Measurements from ENCODE around the gene C19orf85.
"Not testable (repeated sequence)": the region's sequence is repeated elsewhere in the genome, so short reads cannot be mapped to it uniquely, and the experiment has no call there.

The C19orf85 gene

GRCh38 chr19:55464662-55465054 lies at the start of gene C19orf85:
TSS of gene C19orf85 (minus strand) at chr19:55464751. CDS start at chr19:55464554, 197 bp downstream.
- DNase-seq (ENCODE audit: low read depth in 2 of 2): no peak

DNA sequence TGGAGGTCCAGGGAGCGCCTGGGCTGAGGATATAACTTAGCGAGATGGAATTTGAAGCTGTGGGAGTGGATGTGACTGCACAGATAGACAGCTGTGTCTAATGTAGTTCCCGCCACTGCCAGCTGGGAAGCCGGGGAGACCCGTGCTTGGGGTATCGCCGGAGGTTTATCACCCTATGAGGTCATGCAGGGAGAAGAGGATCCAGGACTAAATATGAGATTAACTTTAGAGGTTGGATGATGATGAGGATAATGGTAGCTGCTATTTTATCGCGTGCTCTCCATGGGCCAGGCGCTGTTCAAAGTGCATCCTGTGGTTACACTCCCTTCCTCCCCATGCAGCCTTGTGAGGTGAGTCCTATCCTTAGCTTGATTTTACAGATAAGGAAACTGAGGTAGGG lies 43.6 kb upstream of the C19orf85 start:
- DNase-seq (ENCODE audit: low read depth in 2 of 2): no peak

DNA sequence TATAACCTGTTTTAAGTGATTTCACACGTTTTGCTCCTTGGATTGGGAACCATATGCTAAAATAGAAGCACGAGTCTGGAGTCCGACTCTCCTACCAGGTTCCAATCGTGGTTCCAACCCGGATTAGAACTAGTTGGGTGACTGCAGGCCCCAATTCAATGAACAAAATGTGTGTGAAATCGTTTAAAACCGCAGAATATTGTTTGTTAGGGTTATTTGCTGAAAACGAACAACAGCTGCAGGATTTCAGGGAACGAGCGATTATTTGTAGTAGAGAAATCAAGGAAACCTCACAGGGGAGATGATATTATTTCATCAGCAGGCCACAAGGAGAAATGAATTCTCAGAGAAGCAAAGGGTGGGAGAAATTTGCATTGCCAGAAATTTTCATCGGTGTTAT lies 40.4 kb upstream of the C19orf85 start:
- no peak for DNase-seq (ENCODE audit: low read depth in 2 of 2)

DNA sequence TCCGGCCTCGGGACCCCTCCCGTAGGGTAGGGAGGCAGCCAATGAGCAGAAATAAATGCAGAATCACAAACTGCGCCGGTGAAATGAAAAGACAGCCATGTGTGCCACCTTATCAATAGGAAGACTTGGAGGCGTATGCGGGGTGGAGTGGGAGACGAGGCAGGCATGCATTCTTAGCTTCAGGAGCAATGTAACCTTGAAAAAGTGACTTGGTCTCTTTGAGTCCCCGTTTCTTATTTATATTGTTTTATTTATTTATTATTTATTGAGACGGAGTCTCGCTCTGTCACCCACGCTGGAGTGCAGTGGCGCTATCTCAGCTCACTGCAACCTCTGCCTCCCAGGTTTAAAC lies 39.7 kb upstream of the C19orf85 start:
- DNase-seq (ENCODE audit: low read depth in 2 of 2): no peak

GRCh38 chr19:55503502-55504251 lies 39.1 kb upstream of the C19orf85 start:
- DNase-seq (ENCODE audit: low read depth in 2 of 2): peak; percentile 86 to 88

GRCh38 chr19:55503157-55503501 lies 38.6 kb upstream of the C19orf85 start:
- no peak for DNase-seq (ENCODE audit: low read depth in 2 of 2)

- DNase-seq (ENCODE audit: low read depth in 2 of 2): no peak
These were observed 37.8 kb upstream of the C19orf85 start for GRCh38 chr19:55502197-55502952.

GRCh38 chr19:55500368-55500952 lies 35.9 kb upstream of the C19orf85 start:
- no peak for DNase-seq (ENCODE audit: low read depth in 2 of 2)

GRCh38 chr19:55498246-55498840 lies 33.8 kb upstream of the C19orf85 start:
- no peak for DNase-seq (ENCODE audit: low read depth in 2 of 2)

GRCh38 chr19:55497763-55498162 lies 33.2 kb upstream of the C19orf85 start:
- no peak for DNase-seq (ENCODE audit: low read depth in 2 of 2)

GRCh38 chr19:55496820-55497219 lies 32.3 kb upstream of the C19orf85 start:
- DNase-seq (ENCODE audit: low read depth in 2 of 2): not testable (repeated sequence)

- no peak for DNase-seq (ENCODE audit: low read depth in 2 of 2)
These were observed 31.2 kb upstream of the C19orf85 start for GRCh38 chr19:55495646-55496349.

GRCh38 chr19:55494172-55494761 lies 29.7 kb upstream of the C19orf85 start:
- no peak for DNase-seq (ENCODE audit: low read depth in 2 of 2)

- no peak for DNase-seq (ENCODE audit: low read depth in 2 of 2)
These were observed 29.2 kb upstream of the C19orf85 start for GRCh38 chr19:55493645-55494171.

- DNase-seq (ENCODE audit: low read depth in 2 of 2): no peak
These were observed 28.6 kb upstream of the C19orf85 start for GRCh38 chr19:55493052-55493644.

DNA sequence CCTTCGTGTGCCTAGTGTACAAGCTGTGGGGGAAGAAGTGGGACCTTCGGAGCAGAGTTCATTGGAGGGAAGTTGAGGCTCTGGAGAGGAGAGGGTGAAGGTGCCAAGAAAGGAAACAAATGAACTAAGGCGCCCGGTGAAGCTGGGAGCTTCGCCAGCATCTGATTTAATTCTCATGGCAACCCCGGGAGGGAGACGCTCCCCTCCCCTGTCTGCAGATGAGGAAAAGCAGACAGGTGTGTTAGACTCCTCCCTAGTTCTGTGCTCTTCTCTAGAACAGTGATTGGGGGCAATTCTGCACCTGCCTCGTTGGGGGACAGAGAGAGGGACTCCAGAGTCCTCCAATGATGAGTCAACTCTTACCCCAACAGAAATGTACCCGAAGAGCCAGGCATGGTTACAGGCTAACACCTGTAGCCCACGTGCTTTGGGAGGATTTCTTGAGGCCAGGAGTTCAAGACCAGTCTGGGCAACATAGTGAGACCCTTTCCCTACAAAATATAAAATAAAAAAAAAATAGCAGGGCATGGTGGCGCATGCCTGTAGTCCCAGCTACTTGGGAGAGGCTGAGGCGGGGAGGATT lies 27.9 kb upstream of the C19orf85 start:
- no peak for DNase-seq (ENCODE audit: low read depth in 2 of 2)

DNA sequence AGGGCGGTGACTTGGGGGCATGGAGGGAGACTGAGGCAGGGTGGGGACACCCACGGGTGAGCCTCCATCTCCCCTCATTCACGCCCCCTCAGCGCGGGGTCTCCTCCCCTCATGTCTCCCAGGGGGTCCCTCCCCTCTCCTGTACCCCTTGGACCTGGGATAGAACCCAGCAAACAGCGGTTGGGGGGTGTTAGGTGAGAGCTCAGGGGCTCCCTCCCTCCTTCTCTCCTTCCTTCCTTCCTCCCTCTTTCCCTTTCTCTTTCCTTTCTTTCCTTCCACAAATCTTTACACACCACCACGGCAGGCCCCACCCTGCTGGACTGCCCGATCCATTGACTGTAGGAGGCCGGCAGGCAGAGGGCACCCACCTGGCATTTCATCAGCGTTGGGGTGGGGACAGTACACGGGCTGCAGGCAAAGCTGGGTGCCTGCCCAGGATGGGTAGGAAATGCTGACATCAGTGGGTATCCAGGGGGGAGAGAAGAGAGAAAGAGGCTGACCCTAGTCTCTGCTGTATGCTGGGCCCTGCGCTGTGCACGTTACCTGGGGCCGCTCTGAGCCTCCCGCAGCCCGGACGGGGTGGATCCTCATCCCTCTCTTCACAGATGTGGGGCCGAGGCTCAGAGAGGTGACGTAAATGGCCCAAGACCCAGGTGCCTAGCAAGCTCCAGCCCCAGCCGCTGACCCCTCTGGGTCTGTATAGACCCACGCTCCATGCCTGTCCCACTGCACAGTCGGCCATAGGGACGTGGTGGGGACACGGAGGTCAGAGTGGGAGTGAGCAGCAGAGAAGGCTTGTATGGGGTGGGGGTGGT lies 27.2 kb upstream of the C19orf85 start:
- DNase-seq (ENCODE audit: low read depth in 2 of 2): no peak

DNA sequence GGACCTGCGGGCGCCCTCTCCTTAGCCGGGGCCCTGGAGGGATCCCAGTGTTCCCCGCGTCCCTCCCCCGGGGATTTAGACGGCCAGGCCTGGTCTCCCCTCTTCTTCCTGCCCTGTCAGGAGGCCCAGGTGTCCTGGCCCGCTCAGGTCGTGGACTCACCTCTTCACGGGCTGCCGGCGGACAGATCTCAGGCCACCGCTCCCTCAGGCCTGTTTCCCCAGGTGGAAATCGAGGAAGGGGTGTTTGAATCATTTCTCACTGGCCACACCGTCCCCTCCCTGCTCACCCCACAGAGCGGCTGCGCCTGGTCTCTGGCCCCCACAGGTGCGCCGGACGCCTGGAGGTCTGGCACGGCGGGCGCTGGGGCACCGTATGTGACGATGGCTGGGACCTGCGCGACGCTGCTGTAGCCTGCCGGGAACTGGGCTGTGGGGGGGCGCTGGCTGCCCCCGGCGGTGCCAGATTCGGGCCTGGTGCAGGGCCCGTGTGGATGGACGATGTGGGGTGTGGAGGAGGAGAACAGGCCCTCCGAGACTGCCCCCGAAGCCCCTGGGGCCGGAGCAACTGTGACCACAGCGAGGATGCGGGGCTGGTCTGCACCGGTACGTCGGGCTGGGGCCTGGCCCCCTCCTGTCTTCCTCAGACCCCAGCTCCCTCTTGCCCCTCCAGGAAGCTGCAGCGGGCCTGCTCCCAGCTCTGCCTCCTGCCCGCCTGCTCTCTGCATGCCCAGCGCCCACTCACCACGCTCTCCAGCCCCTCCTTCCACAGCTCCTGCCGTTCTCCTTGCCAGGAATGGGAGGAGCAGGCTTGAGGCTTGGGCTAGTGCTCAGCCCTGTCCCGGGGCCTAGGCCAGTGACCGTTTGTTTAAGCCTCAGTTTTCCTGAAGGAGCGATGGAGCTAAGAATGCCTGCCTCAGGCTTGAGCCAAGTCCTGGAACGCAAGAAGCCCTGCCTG lies 26.2 kb upstream of the C19orf85 start:
- no peak for DNase-seq (ENCODE audit: low read depth in 2 of 2)

Data from stimulated activated CD8-positive, alpha-beta memory T cell treated with anti-CD3 and anti-CD28 coated beads, Interleukin-2, amount 100 ng/mL, for 1 hour (primary cell).